Mononuclear cell (primary cell): ENCODE measurements around the gene PPFIBP1. TPM values are rescaled to one million over a fixed set of nuclear protein-coding genes. Genes with fewer than 3 reads are reported as not detected.

Source experiments
- H3K27me3 ChIP-seq: 2 replicates; pipeline ENCODE4 v1.6.0; 2011; ENCODE audit warnings: low read length, control low read depth; ENCODE audit not compliant: insufficient read depth
- H3K4me1 ChIP-seq: 2 replicates; pipeline ENCODE4 v1.5.1; 2011; ENCODE audit warnings: mild to moderate bottlenecking, low read length, control low read depth; ENCODE audit not compliant: insufficient read depth
- H3K4me3 ChIP-seq: 2 replicates; pipeline ENCODE4 v1.5.1; 2011; ENCODE audit warnings: mild to moderate bottlenecking, low read length, moderate library complexity
- H3K9me3 ChIP-seq: 2 replicates; pipeline ENCODE4 v1.5.1; 2011; ENCODE audit warnings: low read depth, mild to moderate bottlenecking, control low read depth, low read length
- total RNA-seq: library from RNA; depleted of rRNA; stranded (reverse); fragments of >200 nt; gene quantifications from one replicate; pipeline ENCODE4 v1.2.3, GENCODE V29; 2012

Gene PPFIBP1
- total RNA-seq, 1 donor: 3.0 TPM

GRCh38 chr12:27685274-27685673 is 161.3 kb downstream of the PPFIBP1 start:
- H3K9me3 ChIP-seq: no peaks in the 10 kb centered on the region
- no peaks in the 10 kb centered on the region for H3K4me1 ChIP-seq
- no peaks in the 10 kb centered on the region for H3K27me3 ChIP-seq
- no peak overlapping the region for H3K4me3 ChIP-seq

- Histone ChIP-seq H3K4me3 (no peak overlapping the region), H3K4me1 (no peaks in the 10 kb centered on the region), H3K9me3 (no peaks in the 10 kb centered on the region), H3K27me3 (no peaks in the 10 kb centered on the region)
Measured at GRCh38 chr12:27686147-27686546, 162.1 kb downstream of the PPFIBP1 start.

- H3K4me1 ChIP-seq: no peaks in the 10 kb centered on the region
- H3K27me3 ChIP-seq: no peaks in the 10 kb centered on the region
- no peaks in the 10 kb centered on the region for H3K9me3 ChIP-seq
- H3K4me3 ChIP-seq: no peak overlapping the region
Measured at GRCh38 chr12:27688671-27689070, 164.7 kb downstream of the PPFIBP1 start.

- no peaks in the 10 kb centered on the region for H3K27me3 ChIP-seq
- H3K9me3 ChIP-seq: no peaks in the 10 kb centered on the region
- H3K4me1 ChIP-seq: no peaks in the 10 kb centered on the region
- no peak overlapping the region for H3K4me3 ChIP-seq
Measured at GRCh38 chr12:27689558-27690180, 165.7 kb downstream of the PPFIBP1 start.

- no peaks in the 10 kb centered on the region for H3K27me3 ChIP-seq
- no peak overlapping the region for H3K4me3 ChIP-seq
- H3K4me1 ChIP-seq: no peaks in the 10 kb centered on the region
- no peaks in the 10 kb centered on the region for H3K9me3 ChIP-seq
Measured at GRCh38 chr12:27693403-27693802, 169.4 kb downstream of the PPFIBP1 start.

GRCh38 chr12:27695556-27696292 is 171.7 kb downstream of the PPFIBP1 start:
- no peaks in the 10 kb centered on the region for H3K9me3 ChIP-seq
- H3K4me3 ChIP-seq: no peak overlapping the region
- no peaks in the 10 kb centered on the region for H3K27me3 ChIP-seq
- no peaks in the 10 kb centered on the region for H3K4me1 ChIP-seq

GRCh38 chr12:27696293-27696652 is 172.3 kb downstream of the PPFIBP1 start, which contains the start of gene REP15:
REP15 (plus strand) TSS chr12:27696447; CDS start chr12:27696563, 116 bp downstream.
- Histone ChIP-seq H3K4me1 (no peaks in the 10 kb centered on the region), H3K9me3 (no peaks in the 10 kb centered on the region), H3K4me3 (no peak within 1 kb of the TSS), H3K27me3 (no peaks in the 10 kb centered on the region)

GRCh38 chr12:27696864-27697564 is 173.0 kb downstream of the PPFIBP1 start:
- Histone ChIP-seq H3K4me1 (no peaks in the 10 kb centered on the region), H3K9me3 (no peaks in the 10 kb centered on the region), H3K27me3 (no peaks in the 10 kb centered on the region), H3K4me3 (no peak overlapping the region)

GRCh38 chr12:27703720-27704452 is 179.9 kb downstream of the PPFIBP1 start:
- no peaks in the 10 kb centered on the region for H3K9me3 ChIP-seq
- no peak overlapping the region for H3K4me3 ChIP-seq

GRCh38 chr12:27705263-27705662 is 181.3 kb downstream of the PPFIBP1 start:
- Histone ChIP-seq H3K4me1 (peaks cover 3% of the 10 kb centered on the region), H3K27me3 (no peaks in the 10 kb centered on the region), H3K4me3 (no peak overlapping the region), H3K9me3 (no peaks in the 10 kb centered on the region)

More at GRCh38 chr12:27703720-27704452, 179.9 kb downstream of the PPFIBP1 start:
- H3K27me3 ChIP-seq: no peaks in the 10 kb centered on the region
- no peaks in the 10 kb centered on the region for H3K4me1 ChIP-seq

- peaks cover 15% of the 10 kb centered on the region for H3K4me1 ChIP-seq
- H3K4me3 ChIP-seq: no peak overlapping the region
- H3K9me3 ChIP-seq: no peaks in the 10 kb centered on the region
- no peaks in the 10 kb centered on the region for H3K27me3 ChIP-seq
Measured at GRCh38 chr12:27707216-27707615, 183.2 kb downstream of the PPFIBP1 start.

- peak overlapping the region; percentile 75 for H3K4me3 ChIP-seq
- no peaks in the 10 kb centered on the region for H3K27me3 ChIP-seq
- no peaks in the 10 kb centered on the region for H3K9me3 ChIP-seq
- peaks cover 29% of the 10 kb centered on the region for H3K4me1 ChIP-seq
Measured at GRCh38 chr12:27709212-27709931, 185.4 kb downstream of the PPFIBP1 start.

GRCh38 chr12:27709932-27710591 is 186.1 kb downstream of the PPFIBP1 start:
- Histone ChIP-seq H3K27me3 (no peaks in the 10 kb centered on the region), H3K4me3 (peak overlapping the region; percentile 75), H3K4me1 (peaks cover 29% of the 10 kb centered on the region), H3K9me3 (no peaks in the 10 kb centered on the region)
